ENCODE results near the gene ZNF697. TPM values are rescaled to one million over a fixed set of nuclear protein-coding genes. Genes with fewer than 3 reads are reported as not detected.

ZNF697 gene
- total RNA-seq, 1 experiment from 2014 or later, result 4.1 TPM

- intact Hi-C loops (cut with micrococcal nuclease; ENCODE audit: unreplicated experiment), result no loop called here
- POLR2A ChIA-PET (ENCODE audit: unreplicated experiment), result no interaction called here
Observed at GRCh38 chr1:119670898-119671297, 22.8 kb upstream of the ZNF697 start.

GRCh38 chr1:119667173-119667572, 19.1 kb upstream of the ZNF697 start:
- Histone ChIP-seq H3K27ac (no peak overlapping the region), H4K20me1 (ENCODE audit: insufficient read depth) (no peaks in the 10 kb centered on the region), H3K4me3 (no peak overlapping the region), H3K9me2 (ENCODE audit: insufficient read depth) (no peaks in the 10 kb centered on the region), H3K4me2 (no peak overlapping the region), H3F3A (ENCODE audit: insufficient read depth, low read depth) (peaks cover 7% of the 10 kb centered on the region), H3K27me3 (ENCODE audit: insufficient read depth, low read depth) (no peaks in the 10 kb centered on the region), H3K36me3 (ENCODE audit: low read depth) (no peaks in the 10 kb centered on the region), H3K4me1 (replicated peaks; ENCODE audit: insufficient read depth) (peaks cover 8% of the 10 kb centered on the region), H2AFZ (no peak overlapping the region), H3K79me2 (ENCODE audit: low read depth) (no peaks in the 10 kb centered on the region), H3K9me3 (ENCODE audit: insufficient read depth, low read depth) (peaks cover 4% of the 10 kb centered on the region; the same call in 1 of the 2 replicates)
- DNase-seq, result no peak
- no TSS peak for BruUV-seq (replicated peaks)
- TF ChIP-seq EZH2 (IDR thresholded peaks at IDR 0.05; ENCODE audit: low read depth) (no peak), CTCF (conservative IDR thresholded peaks at IDR 0.05) (no peak)
- ChIA-PET CTCF (no interaction called here), POLR2A (ENCODE audit: unreplicated experiment) (no interaction called here)
- intact Hi-C loops (cut with micrococcal nuclease; ENCODE audit: unreplicated experiment), result no loop called here

More at GRCh38 chr1:119670898-119671297, 22.8 kb upstream of the ZNF697 start:
- Histone ChIP-seq H3K36me3 (ENCODE audit: low read depth) (no peaks in the 10 kb centered on the region), H3K27ac (no peak overlapping the region), H2AFZ (no peak overlapping the region), H3K4me2 (no peak overlapping the region), H3K4me3 (no peak overlapping the region), H3K4me1 (replicated peaks; ENCODE audit: insufficient read depth) (peaks cover 43% of the 10 kb centered on the region), H3K79me2 (ENCODE audit: low read depth) (no peaks in the 10 kb centered on the region), H3F3A (ENCODE audit: insufficient read depth, low read depth) (peaks cover 38% of the 10 kb centered on the region), H3K27me3 (ENCODE audit: insufficient read depth, low read depth) (no peaks in the 10 kb centered on the region), H4K20me1 (ENCODE audit: insufficient read depth) (no peaks in the 10 kb centered on the region), H3K9me2 (ENCODE audit: insufficient read depth) (no peaks in the 10 kb centered on the region), H3K9me3 (ENCODE audit: insufficient read depth, low read depth) (peaks cover 4% of the 10 kb centered on the region; the same call in 1 of the 2 replicates)
- CTCF ChIA-PET, result no interaction called here
- no peak for TF ChIP-seq CTCF (conservative IDR thresholded peaks at IDR 0.05)
- no peak for TF ChIP-seq EZH2 (IDR thresholded peaks at IDR 0.05; ENCODE audit: low read depth)
- BruUV-seq (replicated peaks), result no TSS peak
- DNase-seq, result no peak

- H3F3A ChIP-seq (ENCODE audit: insufficient read depth, low read depth), result peaks cover 8% of the 10 kb centered on the region
- no peaks in the 10 kb centered on the region for H3K27me3 ChIP-seq (ENCODE audit: insufficient read depth, low read depth)
- H3K79me2 ChIP-seq (ENCODE audit: low read depth), result no peaks in the 10 kb centered on the region
- intact Hi-C loops (cut with micrococcal nuclease; ENCODE audit: unreplicated experiment), result no loop called here
- no peak overlapping the region for H3K4me2 ChIP-seq
- TF ChIP-seq CTCF (conservative IDR thresholded peaks at IDR 0.05) (no peak), EZH2 (IDR thresholded peaks at IDR 0.05; ENCODE audit: low read depth) (no peak)
- H3K36me3 ChIP-seq (ENCODE audit: low read depth), result no peaks in the 10 kb centered on the region
- H3K4me1 ChIP-seq (replicated peaks; ENCODE audit: insufficient read depth), result peaks cover 19% of the 10 kb centered on the region
- POLR2A ChIA-PET (ENCODE audit: unreplicated experiment), result no interaction called here
- H3K4me3 ChIP-seq, result no peak overlapping the region
- no peak overlapping the region for H2AFZ ChIP-seq
- no TSS peak for BruUV-seq (replicated peaks)
- H3K9me2 ChIP-seq (ENCODE audit: insufficient read depth), result no peaks in the 10 kb centered on the region
- no peaks in the 10 kb centered on the region for H4K20me1 ChIP-seq (ENCODE audit: insufficient read depth)
- H3K27ac ChIP-seq, result no peak overlapping the region
- no peak for DNase-seq
- H3K9me3 ChIP-seq (ENCODE audit: insufficient read depth, low read depth), result no peaks in the 10 kb centered on the region
- CTCF ChIA-PET, result no interaction called here
Observed at GRCh38 chr1:119664067-119664466, 16.0 kb upstream of the ZNF697 start.
